ENCODE results near the gene PRR20C.
"Not testable (repeated sequence)": the region's sequence is repeated elsewhere in the genome, so short reads cannot be mapped to it uniquely, and the experiment has no call there.

Gene PRR20C

DNA sequence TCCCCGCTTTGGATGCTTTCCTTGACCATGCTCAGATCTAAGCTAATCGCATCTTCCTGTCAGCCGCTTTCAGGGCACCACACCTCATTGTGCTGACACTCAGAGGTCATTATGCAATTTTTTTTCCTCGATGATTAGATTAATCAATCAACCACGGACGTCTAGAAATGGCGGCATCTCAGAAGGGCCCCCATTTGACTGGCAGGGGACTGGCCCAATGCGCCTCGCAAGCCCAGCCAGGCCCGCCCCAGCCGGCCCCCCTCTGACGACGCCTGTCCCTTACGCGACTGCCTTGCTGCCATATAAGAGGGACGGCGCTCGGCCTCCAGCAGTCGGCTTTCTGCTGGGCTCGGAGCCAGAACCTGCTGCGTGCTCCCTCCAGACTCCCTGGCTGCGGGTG, at the start of gene PRR20C:
PRR20C (plus strand) TSS at position 301 of the 400 bp plus-strand sequence. CDS start 387 bp downstream, outside the sequence.
- not testable (repeated sequence) for H3F3A ChIP-seq (ENCODE audit: insufficient read depth, low read length); H3K4me1 ChIP-seq (ENCODE audit: insufficient read depth, low read length, severe bottlenecking); H3K27ac ChIP-seq (ENCODE audit: low read depth, low read length, poor library complexity, severe bottlenecking); H3K9me3 ChIP-seq (ENCODE audit: low read length); H3K4me2 ChIP-seq (ENCODE audit: low read length); H3K4me3 ChIP-seq (ENCODE audit: low read depth, low read length, poor library complexity, severe bottlenecking); H3K9me2 ChIP-seq (ENCODE audit: low read depth, low read length); H4K20me1 ChIP-seq (ENCODE audit: insufficient read depth, low read length); H3K27me3 ChIP-seq (ENCODE audit: insufficient read depth, low read length); H3K79me2 ChIP-seq (ENCODE audit: insufficient read depth, low read length); H3K9ac ChIP-seq (ENCODE audit: low read length); H3K36me3 ChIP-seq (ENCODE audit: insufficient read depth, low read length); H2AFZ ChIP-seq (ENCODE audit: low read length)

DNA sequence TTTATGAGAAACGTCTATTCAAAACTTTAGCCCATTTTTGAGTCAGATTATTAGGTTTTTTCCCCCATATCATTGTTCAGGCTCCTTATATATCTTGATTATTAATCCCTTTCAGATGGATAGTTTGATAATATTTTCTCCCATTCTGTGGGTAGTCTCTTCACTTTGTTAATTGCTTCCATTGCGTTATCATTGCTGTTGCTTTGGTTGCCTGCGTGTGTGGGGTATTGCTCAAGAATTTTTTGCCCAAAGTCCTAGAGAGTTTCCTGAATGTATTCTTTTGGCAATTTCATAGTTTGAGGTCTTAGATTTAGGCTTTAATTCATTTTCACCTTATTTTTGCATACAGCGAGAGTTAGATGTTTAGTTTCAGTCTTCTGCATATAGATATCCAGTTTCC, 38.9 kb upstream of the PRR20C start:
- Histone ChIP-seq H3K4me1 (ENCODE audit: insufficient read depth, low read length, severe bottlenecking) (no peaks in the 10 kb centered on the region), H3K36me3 (ENCODE audit: insufficient read depth, low read length) (no peaks in the 10 kb centered on the region), H2AFZ (ENCODE audit: low read length) (no peak overlapping the region), H3K79me2 (ENCODE audit: insufficient read depth, low read length) (no peaks in the 10 kb centered on the region), H3K27ac (ENCODE audit: low read depth, low read length, poor library complexity, severe bottlenecking) (no peak overlapping the region), H3F3A (ENCODE audit: insufficient read depth, low read length) (no peaks in the 10 kb centered on the region), H3K4me3 (ENCODE audit: low read depth, low read length, poor library complexity, severe bottlenecking) (no peak overlapping the region), H3K4me2 (ENCODE audit: low read length) (no peak overlapping the region), H3K9me3 (ENCODE audit: low read length) (no peaks in the 10 kb centered on the region), H4K20me1 (ENCODE audit: insufficient read depth, low read length) (no peaks in the 10 kb centered on the region), H3K9me2 (ENCODE audit: low read depth, low read length) (no peaks in the 10 kb centered on the region), H3K9ac (ENCODE audit: low read length) (no peak overlapping the region), H3K27me3 (ENCODE audit: insufficient read depth, low read length) (no peaks in the 10 kb centered on the region)
- TF ChIP-seq EZH2 (IDR thresholded peaks at IDR 0.05; ENCODE audit: borderline replicate concordance, low read length): no peak
- TF ChIP-seq, protein P1, sequence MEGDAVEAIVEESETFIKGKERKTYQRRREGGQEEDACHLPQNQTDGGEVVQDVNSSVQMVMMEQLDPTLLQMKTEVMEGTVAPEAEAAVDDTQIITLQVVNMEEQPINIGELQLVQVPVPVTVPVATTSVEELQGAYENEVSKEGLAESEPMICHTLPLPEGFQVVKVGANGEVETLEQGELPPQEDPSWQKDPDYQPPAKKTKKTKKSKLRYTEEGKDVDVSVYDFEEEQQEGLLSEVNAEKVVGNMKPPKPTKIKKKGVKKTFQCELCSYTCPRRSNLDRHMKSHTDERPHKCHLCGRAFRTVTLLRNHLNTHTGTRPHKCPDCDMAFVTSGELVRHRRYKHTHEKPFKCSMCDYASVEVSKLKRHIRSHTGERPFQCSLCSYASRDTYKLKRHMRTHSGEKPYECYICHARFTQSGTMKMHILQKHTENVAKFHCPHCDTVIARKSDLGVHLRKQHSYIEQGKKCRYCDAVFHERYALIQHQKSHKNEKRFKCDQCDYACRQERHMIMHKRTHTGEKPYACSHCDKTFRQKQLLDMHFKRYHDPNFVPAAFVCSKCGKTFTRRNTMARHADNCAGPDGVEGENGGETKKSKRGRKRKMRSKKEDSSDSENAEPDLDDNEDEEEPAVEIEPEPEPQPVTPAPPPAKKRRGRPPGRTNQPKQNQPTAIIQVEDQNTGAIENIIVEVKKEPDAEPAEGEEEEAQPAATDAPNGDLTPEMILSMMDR (IDR thresholded peaks at IDR 0.05; ENCODE audit: low read length): no peak

DNA sequence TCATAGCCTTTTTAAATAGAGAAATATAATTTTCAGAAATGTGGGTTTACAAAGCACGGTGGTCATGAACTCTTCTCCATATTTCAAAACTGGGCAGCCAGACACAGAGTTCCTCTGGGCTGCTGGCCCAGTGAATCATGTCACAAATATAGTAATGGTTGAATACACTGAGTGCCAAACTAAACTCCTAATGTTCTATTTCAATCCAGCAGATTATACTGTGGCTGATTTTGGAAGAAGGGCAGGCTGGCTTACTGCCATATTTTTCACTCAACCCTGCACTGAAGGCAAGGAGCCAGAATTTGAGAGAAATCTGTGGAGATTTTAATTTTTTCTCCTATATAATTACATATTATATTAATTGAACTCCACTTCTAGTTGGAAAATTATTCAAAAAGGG, 30.2 kb upstream of the PRR20C start:
- TF ChIP-seq, protein P1 (IDR thresholded peaks at IDR 0.05; ENCODE audit: low read length): no peak
- H2AFZ ChIP-seq (ENCODE audit: low read length): no peak overlapping the region
- H3K27ac ChIP-seq (ENCODE audit: low read depth, low read length, poor library complexity, severe bottlenecking): no peak overlapping the region
- H3F3A ChIP-seq (ENCODE audit: insufficient read depth, low read length): no peaks in the 10 kb centered on the region
- H3K79me2 ChIP-seq (ENCODE audit: insufficient read depth, low read length): no peaks in the 10 kb centered on the region
- no peaks in the 10 kb centered on the region for H3K9me2 ChIP-seq (ENCODE audit: low read depth, low read length)
- H3K4me1 ChIP-seq (ENCODE audit: insufficient read depth, low read length, severe bottlenecking): no peaks in the 10 kb centered on the region
- H4K20me1 ChIP-seq (ENCODE audit: insufficient read depth, low read length): no peaks in the 10 kb centered on the region
- no peak overlapping the region for H3K4me3 ChIP-seq (ENCODE audit: low read depth, low read length, poor library complexity, severe bottlenecking)
- no peak overlapping the region for H3K9ac ChIP-seq (ENCODE audit: low read length)
- H3K9me3 ChIP-seq (ENCODE audit: low read length): no peaks in the 10 kb centered on the region
- H3K27me3 ChIP-seq (ENCODE audit: insufficient read depth, low read length): no peaks in the 10 kb centered on the region
- H3K4me2 ChIP-seq (ENCODE audit: low read length): no peak overlapping the region
- no peaks in the 10 kb centered on the region for H3K36me3 ChIP-seq (ENCODE audit: insufficient read depth, low read length)

DNA sequence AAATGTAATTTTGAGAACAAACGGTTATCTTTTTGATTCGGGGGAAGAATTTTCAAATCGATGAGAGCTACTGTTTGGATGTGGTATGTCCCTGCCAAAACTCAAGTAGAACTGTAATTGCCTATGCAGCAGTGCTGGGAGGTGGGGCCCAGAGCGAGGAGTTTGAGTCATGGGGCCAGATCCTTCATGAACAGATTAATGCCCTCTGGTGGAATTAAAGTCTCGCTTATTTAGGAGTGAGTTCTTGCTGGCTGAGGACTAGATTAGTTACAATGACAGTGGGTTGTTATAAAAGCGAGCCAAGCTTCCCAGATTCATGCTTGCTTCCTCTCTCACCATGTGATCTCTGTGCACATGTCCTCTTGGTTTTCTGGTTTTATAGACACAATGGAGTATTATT, 25.0 kb upstream of the PRR20C start:
- Histone ChIP-seq H3K27me3 (ENCODE audit: insufficient read depth, low read length) (no peaks in the 10 kb centered on the region), H3K4me3 (ENCODE audit: low read depth, low read length, poor library complexity, severe bottlenecking) (no peak overlapping the region), H3K9me2 (ENCODE audit: low read depth, low read length) (no peaks in the 10 kb centered on the region), H3K9ac (ENCODE audit: low read length) (no peak overlapping the region), H3K4me2 (ENCODE audit: low read length) (no peak overlapping the region), H3K4me1 (ENCODE audit: insufficient read depth, low read length, severe bottlenecking) (no peaks in the 10 kb centered on the region), H3K9me3 (ENCODE audit: low read length) (no peaks in the 10 kb centered on the region), H3K79me2 (ENCODE audit: insufficient read depth, low read length) (no peaks in the 10 kb centered on the region), H2AFZ (ENCODE audit: low read length) (no peak overlapping the region), H3K36me3 (ENCODE audit: insufficient read depth, low read length) (no peaks in the 10 kb centered on the region), H3K27ac (ENCODE audit: low read depth, low read length, poor library complexity, severe bottlenecking) (no peak overlapping the region), H3F3A (ENCODE audit: insufficient read depth, low read length) (no peaks in the 10 kb centered on the region), H4K20me1 (ENCODE audit: insufficient read depth, low read length) (no peaks in the 10 kb centered on the region)
- TF ChIP-seq, protein P1 (IDR thresholded peaks at IDR 0.05; ENCODE audit: low read length): no peak
- TF ChIP-seq EZH2 (IDR thresholded peaks at IDR 0.05; ENCODE audit: borderline replicate concordance, low read length): no peak

Measured in OCI-LY1 (cell line).